Naive thymus-derived CD4-positive, alpha-beta T cell (primary cell): ENCODE results near the gene OSBPL10. TPM values are rescaled to one million over a fixed set of nuclear protein-coding genes. Genes with fewer than 3 reads are reported as not detected.

Source experiments
- ATAC-seq: fragments of 150-1000 bp; cut with Tn5 transposase; 2 replicates; pipeline ENCODE4 v1.10.0; 2021; ENCODE audit warnings: mild to moderate bottlenecking, moderate library complexity
- CTCF ChIA-PET: fragments of 350-600 bp; sonication (Branson Sonifier 250); formaldehyde crosslinking; loops from one replicate; lab custom pipeline; 2021; ENCODE audit warnings: antibody characterized with exemption; lab: Charles Lee
- POLR2A ChIA-PET: fragments of 350-600 bp; sonication (Branson Sonifier 250); formaldehyde crosslinking; loops from one replicate; lab custom pipeline; 2021; ENCODE audit warnings: antibody characterized with exemption, inconsistent platforms; lab: Charles Lee
- DNase-seq, 9 donors: peaks; one replicate each; pipeline versions ENCODE4 v3.0.0 to v3.0.0-alpha.2; 2020 to 2022; ENCODE audit warnings: mixed read lengths in 1 of 9
- H3K27ac ChIP-seq: one replicate; pipeline ENCODE4 v1.7.0; 2013; ENCODE audit warnings: mild to moderate bottlenecking, low read depth, low read length, moderate library complexity
- H3K27me3 ChIP-seq, 2 donors: one replicate each; pipeline ENCODE4 v1.7.0; 2013; ENCODE audit warnings: low read length in 2 of 2, mild to moderate bottlenecking in 2 of 2, moderate library complexity in 2 of 2; ENCODE audit not compliant: control insufficient read depth in 2 of 2, insufficient read depth in 2 of 2
- H3K36me3 ChIP-seq, 3 experiments: 1 replicate in 2 of 3; 2 replicates in 1 of 3; pipeline ENCODE4 v1.7.0; 2013; ENCODE audit warnings: low read length in 3 of 3, mild to moderate bottlenecking in 3 of 3, moderate library complexity in 1 of 3; ENCODE audit not compliant: insufficient read depth in 3 of 3, control insufficient read depth in 2 of 3
- H3K4me1 ChIP-seq, 2 donors: one replicate each; pipeline ENCODE4 v1.7.0; 2013; ENCODE audit warnings: low read length in 2 of 2, mild to moderate bottlenecking in 2 of 2, moderate library complexity in 1 of 2; ENCODE audit not compliant: control insufficient read depth in 2 of 2, insufficient read depth in 2 of 2
- H3K4me3 ChIP-seq: 2 replicates; pipeline ENCODE4 v1.7.0; 2013; ENCODE audit warnings: mild to moderate bottlenecking, low read length
- H3K9me3 ChIP-seq, 3 experiments: 1 replicate in 2 of 3; 2 replicates in 1 of 3; pipeline ENCODE4 v1.7.0; 2013; ENCODE audit warnings: low read length in 3 of 3; ENCODE audit not compliant: control insufficient read depth in 2 of 3
- H3K27ac Mint-ChIP-seq, 9 donors: one replicate each; pipeline ENCODE4 v1.8.0; 2020 to 2022; ENCODE audit warnings: mixed read lengths in 9 of 9, mild to moderate bottlenecking in 8 of 9, moderate library complexity in 5 of 9, inconsistent platforms in 2 of 9
- H3K27me3 Mint-ChIP-seq, 5 donors: one replicate each; pipeline ENCODE4 v1.8.0; 2021 to 2022; ENCODE audit warnings: mixed read lengths in 5 of 5, mild to moderate bottlenecking in 1 of 5
- H3K36me3 Mint-ChIP-seq, 5 donors: one replicate each; pipeline ENCODE4 v1.8.0; 2020 to 2022; ENCODE audit warnings: mixed read lengths in 5 of 5, mild to moderate bottlenecking in 3 of 5, inconsistent platforms in 1 of 5
- H3K4me1 Mint-ChIP-seq, 7 donors: one replicate each; pipeline ENCODE4 v1.8.0; 2020 to 2022; ENCODE audit warnings: mixed read lengths in 7 of 7, mild to moderate bottlenecking in 3 of 7, inconsistent platforms in 1 of 7
- H3K4me3 Mint-ChIP-seq, 10 donors: one replicate each; pipeline ENCODE4 v1.8.0; 2020 to 2022; ENCODE audit warnings: mild to moderate bottlenecking in 10 of 10, mixed read lengths in 10 of 10, moderate library complexity in 6 of 10, inconsistent platforms in 2 of 10
- H3K9me3 Mint-ChIP-seq, 11 donors: one replicate each; pipeline ENCODE4 v1.8.0; 2020 to 2022; ENCODE audit warnings: mixed read lengths in 11 of 11, mild to moderate bottlenecking in 4 of 11, inconsistent platforms in 1 of 11, moderate library complexity in 1 of 11
- intact Hi-C, 2 donors: fragments of 100-400 bp; cut with micrococcal nuclease; formaldehyde crosslinking; loops; one replicate each; pipeline ENCODE4 v1.15.1; 2023
- polyA plus RNA-seq, 2 donors: library from polyadenylated mRNA; unstranded; fragments of 300-500 nt; fragmentation: Illumina TruSeq; gene quantifications; one replicate each; pipeline ENCODE4 v1.2.3, GENCODE V29; 2021
- total RNA-seq, 6 experiments: library from RNA in 5 of 6; stranded (reverse) in 5 of 6; gene quantifications; 1 replicate in 5 of 6; 2 replicates in 1 of 6; pipeline ENCODE4 v1.2.3 and lab custom pipeline; 2021 to 2026

Gene OSBPL10
- total and polyA plus RNA-seq, 7 experiments from 2014 or later, result 0.15 to 6.8 (median 0.59) TPM

- no peak for ATAC-seq
- POLR2A ChIA-PET, result no interaction called here
- H3K9me3 ChIP-seq, result no peaks in the 10 kb centered on the region
- Mint-ChIP-seq H3K27ac (no peak overlapping the region), H3K4me1 (peaks cover 0 to 7% (median 0%) of the 10 kb centered on the region in 7 donors), H3K9me3 (peaks cover 0 to 8% (median 0%) of the 10 kb centered on the region in 11 donors), H3K36me3 (peaks cover 0 to 3% (median 0%) of the 10 kb centered on the region in 5 donors), H3K27me3 (no peaks in the 10 kb centered on the region), H3K4me3 (no peak overlapping the region)
- H3K27ac ChIP-seq, result no peak overlapping the region
- DNase-seq, result no peak
- H3K4me3 ChIP-seq, result no peak overlapping the region
- H3K27me3 ChIP-seq, result no peaks in the 10 kb centered on the region
- H3K36me3 ChIP-seq, result no peaks in the 10 kb centered on the region
- intact Hi-C loops, result no loop called here
- CTCF ChIA-PET, result no interaction called here
- H3K4me1 ChIP-seq, result no peaks in the 10 kb centered on the region
These were observed 307.1 kb downstream of the OSBPL10 start for GRCh38 chr3:31673950-31674349.

DNA sequence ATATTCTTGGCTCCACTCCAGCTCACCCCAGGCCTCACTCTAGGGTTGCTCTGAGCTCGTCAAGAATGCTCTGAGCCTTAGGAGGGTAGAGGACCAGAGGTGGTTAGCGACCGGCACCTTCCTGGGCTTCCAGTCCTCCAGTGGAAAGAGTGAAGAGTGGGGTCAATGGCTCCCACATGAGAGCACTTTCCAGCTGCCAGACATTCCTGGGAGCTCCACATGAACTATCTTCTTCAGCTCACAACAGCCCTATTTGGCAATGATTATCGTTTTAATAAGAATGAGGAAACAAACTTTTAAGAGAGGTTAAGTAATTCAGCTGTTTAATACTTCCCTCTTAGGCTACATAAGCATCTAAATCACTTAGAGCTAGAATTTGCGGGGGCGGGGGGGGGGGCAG lies 309.1 kb downstream of the OSBPL10 start:
- Mint-ChIP-seq H3K9me3 (peaks cover 0 to 13% (median 0%) of the 10 kb centered on the region in 11 donors), H3K4me1 (peaks cover 0 to 7% (median 0%) of the 10 kb centered on the region in 7 donors), H3K27ac (no peak overlapping the region), H3K4me3 (no peak overlapping the region), H3K36me3 (peaks cover 0 to 3% (median 0%) of the 10 kb centered on the region in 5 donors), H3K27me3 (no peaks in the 10 kb centered on the region)
- CTCF ChIA-PET, result no interaction called here
- ATAC-seq (no peak), DNase-seq (no peak)
- Histone ChIP-seq H3K27me3 (no peaks in the 10 kb centered on the region), H3K4me1 (no peaks in the 10 kb centered on the region), H3K36me3 (no peaks in the 10 kb centered on the region), H3K4me3 (no peak overlapping the region), H3K27ac (no peak overlapping the region), H3K9me3 (no peaks in the 10 kb centered on the region)
- intact Hi-C loops, result no loop called here
- POLR2A ChIA-PET, result no interaction called here

- Histone ChIP-seq H3K4me3 (no peak overlapping the region), H3K27ac (no peak overlapping the region), H3K4me1 (no peaks in the 10 kb centered on the region), H3K9me3 (no peaks in the 10 kb centered on the region), H3K27me3 (no peaks in the 10 kb centered on the region), H3K36me3 (no peaks in the 10 kb centered on the region)
- Mint-ChIP-seq H3K9me3 (peaks cover 0 to 13% (median 0%) of the 10 kb centered on the region in 11 donors), H3K27ac (peak overlapping the region in 1 of 9 donors; percentile 26), H3K4me3 (no peak overlapping the region), H3K4me1 (peaks cover 0 to 7% (median 0%) of the 10 kb centered on the region in 7 donors), H3K36me3 (peaks cover 0 to 3% (median 0%) of the 10 kb centered on the region in 5 donors), H3K27me3 (no peaks in the 10 kb centered on the region)
- ATAC-seq, result no peak
- no peak for DNase-seq
- ChIA-PET CTCF (no interaction called here), POLR2A (no interaction called here)
- intact Hi-C loops, result no loop called here
These were observed 309.6 kb downstream of the OSBPL10 start for GRCh38 chr3:31671451-31671850.

DNA sequence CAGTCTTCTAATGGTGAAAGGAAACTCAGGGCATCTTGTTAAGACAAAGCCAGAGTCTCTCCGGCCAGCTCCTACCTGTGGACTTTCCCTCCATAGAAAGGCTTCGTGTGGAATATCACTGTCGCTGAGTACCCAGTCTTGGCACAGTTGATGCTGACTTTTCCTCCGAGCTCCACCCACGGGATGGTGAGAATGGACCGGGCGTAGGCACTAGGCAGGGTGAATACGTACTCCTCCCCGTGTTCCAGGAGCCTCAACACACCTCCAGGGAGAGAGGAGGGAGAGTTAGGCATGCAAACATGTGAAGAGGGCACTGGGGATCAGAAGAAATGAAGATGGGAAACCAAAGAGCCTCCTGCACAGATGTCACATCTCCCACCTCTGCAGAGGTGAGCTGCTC lies 310.3 kb downstream of the OSBPL10 start:
- no peak overlapping the region for H3K4me3 ChIP-seq
- no peaks in the 10 kb centered on the region for H3K27me3 Mint-ChIP-seq
- ATAC-seq, result no peak
- H3K36me3 Mint-ChIP-seq, result peaks cover 0 to 3% (median 0%) of the 10 kb centered on the region in 5 donors
- CTCF ChIA-PET, result no interaction called here
- no peaks in the 10 kb centered on the region for H3K27me3 ChIP-seq
- intact Hi-C loops, result no loop called here
- no peak for DNase-seq
- H3K4me1 ChIP-seq, result no peaks in the 10 kb centered on the region
- H3K4me3 Mint-ChIP-seq, result no peak overlapping the region
- H3K27ac Mint-ChIP-seq, result peak overlapping the region in 1 of 9 donors; percentile 26
- peaks cover 0 to 7% (median 0%) of the 10 kb centered on the region in 7 donors for H3K4me1 Mint-ChIP-seq
- no peak overlapping the region for H3K27ac ChIP-seq
- POLR2A ChIA-PET, result no interaction called here
- no peaks in the 10 kb centered on the region for H3K9me3 ChIP-seq
- H3K36me3 ChIP-seq, result no peaks in the 10 kb centered on the region
- peaks cover 0 to 13% (median 0%) of the 10 kb centered on the region in 11 donors for H3K9me3 Mint-ChIP-seq

DNA sequence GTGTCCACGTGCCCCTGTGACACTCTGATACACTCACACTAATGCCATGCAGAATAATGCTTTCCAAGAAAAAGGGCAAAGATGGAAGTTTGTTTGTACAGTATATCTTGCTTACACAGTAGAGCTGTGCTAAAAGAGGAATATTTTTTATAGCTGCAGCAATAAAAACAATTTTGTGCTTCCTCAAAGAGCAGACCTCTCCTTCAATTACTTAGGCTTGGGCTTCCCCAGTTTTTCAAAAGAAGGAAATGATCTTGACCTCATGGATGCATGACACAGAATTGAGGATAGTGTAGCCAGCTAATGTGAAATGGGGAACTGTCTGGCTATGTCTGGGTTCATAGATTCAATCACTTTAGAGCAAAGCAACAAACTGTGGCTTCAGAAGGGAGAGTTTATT lies 310.9 kb downstream of the OSBPL10 start:
- Histone ChIP-seq H3K9me3 (no peaks in the 10 kb centered on the region), H3K27ac (no peak overlapping the region), H3K4me1 (no peaks in the 10 kb centered on the region), H3K4me3 (no peak overlapping the region), H3K36me3 (no peaks in the 10 kb centered on the region), H3K27me3 (no peaks in the 10 kb centered on the region)
- Mint-ChIP-seq H3K4me1 (peaks cover 0 to 7% (median 0%) of the 10 kb centered on the region in 7 donors), H3K27ac (no peak overlapping the region), H3K9me3 (peaks cover 0 to 13% (median 0%) of the 10 kb centered on the region in 11 donors), H3K27me3 (no peaks in the 10 kb centered on the region), H3K4me3 (no peak overlapping the region), H3K36me3 (peaks cover 0 to 3% (median 0%) of the 10 kb centered on the region in 5 donors)
- POLR2A ChIA-PET, result interaction anchor here (0.6 kb wide), 1 partner anchor 208 kb away, joined by 3 read pairs; no protein-coding TSS in a partner anchor
- no peak for DNase-seq
- CTCF ChIA-PET, result no interaction called here
- intact Hi-C loops, result no loop called here
- peak; percentile 71 for ATAC-seq

GRCh38 chr3:31668242-31668641 lies 312.8 kb downstream of the OSBPL10 start:
- Histone ChIP-seq H3K4me1 (no peaks in the 10 kb centered on the region), H3K27me3 (no peaks in the 10 kb centered on the region), H3K27ac (no peak overlapping the region), H3K36me3 (no peaks in the 10 kb centered on the region), H3K4me3 (no peak overlapping the region), H3K9me3 (no peaks in the 10 kb centered on the region)
- peaks cover 0 to 8% (median 0%) of the 10 kb centered on the region in 11 donors for H3K9me3 Mint-ChIP-seq
- H3K27me3 Mint-ChIP-seq, result no peaks in the 10 kb centered on the region
- H3K27ac Mint-ChIP-seq, result no peak overlapping the region
- H3K36me3 Mint-ChIP-seq, result peaks cover 0 to 5% (median 0%) of the 10 kb centered on the region in 5 donors
- DNase-seq (no peak), ATAC-seq (no peak)
- no peak overlapping the region for H3K4me3 Mint-ChIP-seq
- peaks cover 0 to 7% (median 0%) of the 10 kb centered on the region in 7 donors for H3K4me1 Mint-ChIP-seq
- CTCF ChIA-PET, result no interaction called here
- intact Hi-C loops, result no loop called here
- POLR2A ChIA-PET, result no interaction called here

DNA sequence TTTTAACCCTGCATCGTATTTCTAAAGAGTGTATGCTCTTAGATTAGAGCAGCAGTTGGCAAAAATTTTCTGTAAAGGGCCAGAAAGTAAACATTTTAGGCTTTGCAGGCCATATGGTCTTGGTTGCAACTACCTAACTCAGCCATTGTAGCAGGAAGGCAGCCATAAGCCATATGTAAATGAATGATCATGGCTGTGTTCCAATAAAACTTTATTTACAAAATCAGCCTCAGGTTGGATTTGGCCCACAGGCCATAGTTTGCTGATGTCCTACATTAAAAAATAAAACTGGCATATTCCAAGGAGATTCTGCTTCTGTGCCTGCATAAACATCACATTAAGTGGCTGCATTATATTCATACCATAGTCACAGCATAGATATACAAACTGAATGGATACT lies 313.5 kb downstream of the OSBPL10 start:
- Histone ChIP-seq H3K36me3 (no peaks in the 10 kb centered on the region), H3K27me3 (no peaks in the 10 kb centered on the region), H3K4me3 (no peak overlapping the region), H3K9me3 (no peaks in the 10 kb centered on the region), H3K27ac (no peak overlapping the region), H3K4me1 (no peaks in the 10 kb centered on the region)
- Mint-ChIP-seq H3K27me3 (no peaks in the 10 kb centered on the region), H3K36me3 (peaks cover 0 to 5% (median 0%) of the 10 kb centered on the region in 5 donors), H3K9me3 (peaks cover 0 to 8% (median 0%) of the 10 kb centered on the region in 11 donors), H3K4me1 (peaks cover 0 to 4% (median 0%) of the 10 kb centered on the region in 7 donors), H3K4me3 (no peak overlapping the region), H3K27ac (no peak overlapping the region)
- intact Hi-C loops, result no loop called here
- ATAC-seq (no peak), DNase-seq (no peak)
- ChIA-PET POLR2A (no interaction called here), CTCF (no interaction called here)
